Skin epidermis (tissue), 12 donors: ENCODE measurements around the gene SF3A2.

Experiments used
- H3K27ac ChIP-seq, 21 experiments: fragments of 200-600 bp; sonication (generic) in 11 of 21; one replicate each; pipeline ENCODE4 v1.5.0; 2020; ENCODE audit warnings: mild to moderate bottlenecking in 3 of 21, inconsistent platforms in 2 of 21, moderate library complexity in 2 of 21
- H3K4me3 ChIP-seq, 7 experiments: fragments of 200-600 bp; sonication (generic) in 2 of 7; one replicate each; pipeline ENCODE4 v1.5.0; 2020; ENCODE audit warnings: inconsistent platforms in 2 of 7, mild to moderate bottlenecking in 2 of 7, moderate library complexity in 1 of 7

Gene SF3A2

DNA sequence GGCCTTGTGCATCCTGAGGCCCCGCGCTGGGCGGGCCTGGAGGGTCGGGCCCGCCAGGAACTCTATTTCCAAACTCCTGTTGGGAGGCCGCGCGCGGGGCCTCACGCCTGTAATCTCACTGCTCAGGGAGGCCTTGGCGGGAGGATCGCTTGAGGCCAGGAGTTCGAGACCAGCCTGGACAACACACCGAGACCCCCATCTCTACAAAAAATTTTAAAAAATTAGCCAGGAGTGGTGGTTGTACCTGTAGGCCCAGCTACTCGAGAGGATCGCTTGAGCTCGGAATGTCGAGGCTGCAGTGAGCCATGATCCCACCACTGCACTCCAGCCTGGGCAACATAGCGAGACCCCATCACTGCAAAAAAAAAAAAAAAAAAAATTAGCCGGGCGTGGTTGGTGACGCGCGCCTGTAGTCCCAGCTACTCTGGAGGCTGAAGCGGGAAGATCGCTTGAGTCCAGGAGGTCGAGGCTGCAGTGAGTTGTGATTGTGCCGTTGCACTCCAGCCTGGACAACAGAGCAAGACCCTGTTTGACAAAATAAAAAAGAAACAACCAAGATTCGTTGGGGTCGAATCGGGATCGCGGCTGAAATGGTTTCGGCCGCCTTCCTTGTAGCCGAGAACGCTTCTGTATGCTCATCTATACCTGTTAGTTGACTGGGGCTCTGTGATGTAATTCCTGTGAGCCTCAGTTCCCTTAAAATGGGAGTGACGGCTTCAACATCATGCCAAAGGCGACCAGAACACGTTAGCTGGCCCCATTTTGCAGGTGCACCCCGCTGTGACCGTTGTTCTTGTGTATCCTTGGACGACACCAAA lies 636 bp downstream of the SF3A2 start:
- Histone ChIP-seq H3K27ac (peak overlapping the region; percentile 90 to 99 (median 97)), H3K4me3 (peak overlapping the region; percentile 78 to 98 (median 91))

DNA sequence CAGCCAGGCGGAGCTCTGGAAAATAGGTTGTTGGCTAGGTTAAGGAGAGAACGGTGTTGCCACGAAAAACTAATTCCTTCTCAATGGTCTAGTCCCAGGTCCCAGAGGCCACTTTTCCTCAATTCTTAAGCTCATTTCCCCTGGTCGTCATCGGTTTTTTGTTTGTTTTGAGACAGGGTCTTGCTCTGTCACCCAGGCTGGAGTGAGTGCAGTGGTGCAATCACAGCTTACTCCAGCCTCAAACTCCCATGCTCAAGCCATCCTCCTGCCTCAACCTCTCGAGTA lies 1.2 kb downstream of the SF3A2 start:
- H3K27ac ChIP-seq: peak overlapping the region in 6 of 21 experiments; percentile 29 to 99 (median 94)

DNA sequence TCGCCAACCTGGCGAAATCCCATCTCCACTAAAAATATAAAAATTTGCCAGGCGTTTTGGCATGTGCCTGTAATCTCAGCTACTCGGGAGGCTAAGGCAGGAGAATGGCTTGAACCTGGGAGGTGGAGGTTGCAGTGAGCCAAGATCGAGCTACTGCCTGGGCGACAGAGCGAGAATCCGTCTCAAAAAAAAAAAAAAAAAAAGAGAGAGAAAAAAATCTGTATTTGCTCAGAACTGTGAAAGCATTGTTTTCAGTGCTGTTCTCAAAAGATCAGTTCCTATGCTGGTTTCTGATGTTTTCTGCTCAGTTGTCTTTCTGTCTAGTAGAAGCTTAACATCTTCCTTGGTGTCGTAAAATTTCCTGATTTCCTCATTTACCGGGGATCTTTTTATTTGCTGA lies 2.5 kb downstream of the SF3A2 start:
- peak overlapping the region in 3 of 7 experiments; percentile 30 to 36 (median 35) for H3K4me3 ChIP-seq
- peak overlapping the region in 11 of 21 experiments; percentile 2 to 99 (median 65) for H3K27ac ChIP-seq

More for the DNA sequence above, 1.2 kb downstream of the SF3A2 start:
- H3K4me3 ChIP-seq: peak overlapping the region in 6 of 7 experiments; percentile 78 to 97 (median 91)

DNA sequence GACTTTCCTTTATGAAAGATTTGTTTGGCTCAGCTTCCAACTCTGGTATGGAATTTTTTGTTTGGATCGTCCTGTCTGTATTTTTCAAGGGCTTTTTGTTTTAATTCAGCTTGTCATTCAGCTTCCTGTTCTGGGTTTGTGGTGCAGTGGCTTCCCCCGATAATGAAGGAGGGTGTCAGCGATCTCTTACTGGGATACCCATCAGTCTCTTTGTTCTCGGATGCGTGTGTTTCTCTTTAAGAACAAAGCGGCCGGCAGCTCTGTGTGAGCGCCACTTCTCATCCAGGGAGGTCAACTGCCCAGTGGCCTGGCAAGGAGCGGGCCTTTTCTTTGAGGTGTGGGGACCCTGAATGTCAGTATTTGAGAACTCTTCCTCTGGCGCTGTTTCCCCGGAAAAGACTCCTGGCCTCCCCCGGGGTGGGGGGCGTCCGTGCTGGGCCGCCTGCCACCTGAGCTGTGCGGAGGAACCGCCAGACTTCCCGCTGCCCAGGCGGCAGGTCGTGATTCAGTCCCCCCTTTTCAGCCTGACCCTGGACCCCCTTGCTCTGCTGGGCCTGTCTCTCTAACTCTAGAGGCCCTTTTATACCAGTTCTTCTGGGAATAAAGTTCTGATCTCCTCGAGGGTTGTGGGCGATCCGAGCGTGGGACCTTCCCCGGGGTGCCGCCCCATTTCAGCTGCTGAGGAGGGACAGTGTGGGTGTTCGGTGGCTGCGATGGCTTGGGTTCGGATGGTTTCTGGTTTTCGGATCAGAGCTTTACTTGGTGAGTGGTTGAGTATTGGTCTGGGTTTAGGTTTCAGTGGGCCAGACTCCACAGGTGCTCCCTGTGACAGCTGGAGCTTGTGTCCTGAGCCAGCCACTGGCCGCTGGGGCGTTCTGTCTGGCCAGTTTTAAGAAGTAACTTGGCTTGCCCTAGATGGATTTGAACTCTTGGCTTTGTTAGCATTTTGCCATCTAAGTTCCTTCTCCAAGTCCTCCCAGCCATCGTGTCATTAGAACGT lies 3.4 kb downstream of the SF3A2 start:
- Histone ChIP-seq H3K4me3 (peak overlapping the region; percentile 4 to 36 (median 30)), H3K27ac (peak overlapping the region in 18 of 21 experiments; percentile 2 to 99 (median 66))

DNA sequence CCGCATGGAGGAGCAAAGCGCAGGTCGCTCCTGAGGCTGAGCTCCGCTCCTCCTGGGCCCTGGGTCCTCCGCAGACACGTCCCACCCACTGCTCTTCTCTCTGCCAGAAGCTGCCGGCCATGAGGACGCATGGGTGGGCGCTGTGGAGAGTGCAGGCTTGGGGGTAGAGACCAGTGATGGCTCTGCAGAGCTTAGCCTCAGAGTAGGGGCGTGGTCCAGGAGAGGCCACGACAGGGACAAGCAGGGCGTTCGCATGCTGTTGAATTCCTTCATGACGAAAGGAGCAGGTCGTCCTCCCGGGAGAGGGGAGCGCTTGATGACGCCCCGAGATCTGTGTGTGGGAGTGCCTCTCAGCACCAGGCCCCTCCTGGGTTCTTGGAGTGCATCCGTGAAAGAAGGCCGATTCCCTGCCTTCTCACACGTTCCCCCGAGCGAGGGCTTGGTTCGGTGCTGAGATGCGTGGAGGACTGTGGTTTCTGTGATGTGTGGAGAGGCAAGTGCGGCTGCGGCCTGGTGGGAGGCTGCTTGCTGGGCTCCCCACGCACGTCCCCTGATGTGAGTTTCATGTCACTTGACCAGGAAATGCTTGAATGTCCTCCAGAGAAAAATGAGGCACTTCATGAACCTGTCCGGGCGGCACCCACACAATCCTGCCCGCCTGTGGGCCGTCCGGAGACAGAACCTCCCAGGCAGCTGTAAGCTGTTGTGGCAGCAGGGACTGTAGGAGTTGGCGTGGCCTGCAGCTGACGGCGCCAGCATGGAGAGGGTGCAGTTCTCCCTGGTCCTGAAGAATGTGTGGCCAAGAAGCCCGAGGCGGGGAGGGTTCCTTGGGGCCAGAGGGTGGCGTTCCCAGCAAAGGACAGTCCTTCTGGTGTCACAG lies 4.5 kb downstream of the SF3A2 start:
- Histone ChIP-seq H3K27ac (peak overlapping the region in 14 of 21 experiments; percentile 22 to 99 (median 67)), H3K4me3 (peak overlapping the region in 1 of 7 experiments; percentile 35)

DNA sequence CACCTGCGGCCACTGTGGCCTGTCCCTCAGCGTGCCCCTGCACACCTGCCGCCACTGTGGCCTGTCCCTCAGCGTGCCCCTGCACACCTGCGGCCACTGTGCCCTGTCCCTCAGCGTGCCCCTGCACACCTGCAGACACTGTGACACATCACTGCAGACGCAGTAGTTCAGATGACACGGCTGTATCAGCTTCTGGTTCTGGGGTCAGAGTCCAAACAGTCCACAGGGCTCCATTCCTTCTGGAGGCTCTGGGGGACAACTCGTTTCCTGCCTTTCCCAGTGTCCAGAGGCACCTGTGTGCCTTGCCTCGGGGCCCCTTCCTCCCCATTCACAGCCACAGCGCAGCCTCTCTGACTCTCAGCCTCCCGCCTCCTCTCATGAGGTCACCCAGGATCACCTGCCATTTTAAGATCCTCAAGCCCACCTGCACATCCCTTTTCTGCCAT lies 5.5 kb downstream of the SF3A2 start:
- Histone ChIP-seq H3K4me3 (no peak overlapping the region), H3K27ac (peak overlapping the region in 1 of 21 experiments; percentile 93)

DNA sequence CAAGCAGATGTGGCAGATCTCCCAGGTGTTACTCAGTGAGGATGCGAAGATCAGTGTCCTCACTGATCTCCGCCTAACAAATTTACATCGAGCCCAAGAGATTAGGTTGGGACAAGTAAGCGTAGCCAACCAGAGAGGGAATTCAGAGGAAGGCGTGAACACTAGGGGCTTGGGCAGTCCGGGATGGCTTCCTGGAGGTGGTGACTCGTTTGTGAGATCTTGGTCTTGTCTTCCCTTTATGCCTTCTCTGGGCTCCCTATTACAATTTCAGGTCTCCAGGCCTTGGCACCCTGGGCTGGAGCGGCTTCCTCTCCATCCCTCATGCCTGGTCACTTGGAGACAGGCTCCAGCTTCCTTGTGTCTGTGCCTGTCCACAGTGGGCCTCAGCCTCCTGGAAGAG lies 6.2 kb downstream of the SF3A2 start:
- H3K27ac ChIP-seq: no peak overlapping the region
- no peak overlapping the region for H3K4me3 ChIP-seq

DNA sequence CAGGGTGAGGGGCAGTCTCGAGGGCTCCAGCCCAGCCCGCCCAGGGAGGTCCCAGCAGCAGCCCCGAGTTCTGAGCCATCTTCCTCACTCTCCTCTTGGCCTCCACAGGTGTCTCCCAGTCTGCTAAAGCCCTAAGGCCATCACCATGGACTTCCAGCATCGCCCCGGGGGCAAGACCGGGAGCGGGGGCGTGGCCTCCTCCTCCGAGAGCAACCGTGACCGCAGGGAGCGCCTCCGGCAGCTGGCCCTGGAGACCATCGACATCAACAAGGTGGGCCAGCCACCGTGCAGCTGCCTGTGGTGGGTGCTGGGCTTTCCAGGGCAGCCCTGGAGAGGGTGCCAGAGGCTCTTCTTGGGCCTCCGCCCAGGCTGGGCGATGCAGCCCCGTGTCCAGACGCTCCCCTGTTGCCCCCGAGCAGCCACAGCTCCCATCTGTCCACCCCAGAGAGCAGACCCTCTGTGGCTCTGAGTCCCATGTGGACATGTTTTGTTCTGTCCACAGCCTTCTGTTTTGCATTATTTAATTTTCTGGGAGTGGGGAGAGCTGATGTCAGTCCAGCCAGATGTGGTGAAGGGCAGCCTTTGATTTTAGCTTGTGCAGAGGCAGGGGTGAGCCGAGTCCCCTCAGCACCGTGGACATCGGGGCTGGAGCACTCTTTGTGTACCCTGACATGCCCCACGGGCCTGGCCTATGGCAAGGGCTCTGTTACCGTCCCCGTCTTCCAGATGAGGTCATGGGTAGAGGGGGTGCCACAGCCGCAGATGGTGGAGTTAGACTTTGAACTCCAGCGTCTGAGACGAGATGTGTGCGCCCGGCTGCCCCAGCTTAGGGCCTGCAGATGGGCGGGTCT lies 6.9 kb downstream of the SF3A2 start:
- no peak overlapping the region for H3K27ac ChIP-seq
- H3K4me3 ChIP-seq: no peak overlapping the region

DNA sequence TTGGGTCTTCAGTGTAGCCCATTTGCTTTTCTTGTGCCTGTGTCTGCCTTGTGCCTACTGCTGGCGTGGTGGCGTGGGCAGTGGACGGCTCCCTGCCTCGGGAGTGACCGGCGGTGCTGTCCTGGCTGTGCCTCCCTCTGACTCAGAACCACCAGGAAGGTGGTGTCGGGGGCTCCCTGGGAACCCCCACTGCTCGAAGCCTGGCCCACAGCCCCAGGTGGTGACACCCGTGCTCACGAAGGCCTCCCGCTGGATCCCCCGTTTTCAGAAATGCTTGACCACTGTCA lies 7.4 kb downstream of the SF3A2 start:
- H3K4me3 ChIP-seq: no peak overlapping the region
- no peak overlapping the region for H3K27ac ChIP-seq

DNA sequence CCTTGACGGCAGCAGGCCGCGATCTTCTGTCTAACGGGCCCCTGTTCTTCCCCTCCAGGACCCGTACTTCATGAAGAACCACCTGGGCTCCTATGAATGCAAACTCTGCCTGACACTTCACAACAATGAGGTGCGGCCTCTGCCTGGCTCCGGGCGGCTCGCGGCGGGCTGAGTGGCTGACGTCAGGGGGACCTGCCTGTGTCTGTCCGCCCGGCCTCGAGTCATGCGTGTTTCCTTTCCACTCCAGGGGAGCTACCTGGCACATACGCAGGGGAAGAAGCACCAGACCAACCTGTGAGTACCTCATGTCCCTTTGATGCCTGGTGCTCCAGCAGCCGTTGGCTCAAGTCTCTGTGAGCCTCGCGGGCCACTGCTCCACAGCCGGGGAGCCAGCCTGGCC lies 7.9 kb downstream of the SF3A2 start:
- no peak overlapping the region for H3K27ac ChIP-seq

DNA sequence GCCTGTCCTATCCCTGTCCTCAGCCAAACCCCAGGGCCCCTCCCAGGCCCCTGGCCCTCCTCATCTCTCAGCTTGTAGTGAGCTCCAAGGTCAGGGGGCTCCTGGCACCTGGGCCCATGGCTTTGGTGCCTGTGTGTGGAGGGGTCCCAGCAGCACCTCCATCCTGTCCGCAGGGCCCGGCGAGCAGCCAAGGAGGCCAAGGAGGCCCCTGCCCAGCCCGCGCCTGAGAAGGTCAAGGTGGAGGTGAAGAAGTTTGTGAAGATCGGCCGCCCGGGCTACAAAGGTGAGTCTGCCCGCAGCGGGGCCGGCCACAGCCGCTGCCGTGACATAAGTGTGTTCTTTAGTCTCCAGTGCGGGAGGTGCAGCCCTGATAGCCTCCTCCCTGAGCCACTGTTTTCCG lies 8.6 kb downstream of the SF3A2 start:
- Histone ChIP-seq H3K27ac (no peak overlapping the region), H3K4me3 (no peak overlapping the region)

More for the DNA sequence above, 7.9 kb downstream of the SF3A2 start:
- H3K4me3 ChIP-seq: no peak overlapping the region

DNA sequence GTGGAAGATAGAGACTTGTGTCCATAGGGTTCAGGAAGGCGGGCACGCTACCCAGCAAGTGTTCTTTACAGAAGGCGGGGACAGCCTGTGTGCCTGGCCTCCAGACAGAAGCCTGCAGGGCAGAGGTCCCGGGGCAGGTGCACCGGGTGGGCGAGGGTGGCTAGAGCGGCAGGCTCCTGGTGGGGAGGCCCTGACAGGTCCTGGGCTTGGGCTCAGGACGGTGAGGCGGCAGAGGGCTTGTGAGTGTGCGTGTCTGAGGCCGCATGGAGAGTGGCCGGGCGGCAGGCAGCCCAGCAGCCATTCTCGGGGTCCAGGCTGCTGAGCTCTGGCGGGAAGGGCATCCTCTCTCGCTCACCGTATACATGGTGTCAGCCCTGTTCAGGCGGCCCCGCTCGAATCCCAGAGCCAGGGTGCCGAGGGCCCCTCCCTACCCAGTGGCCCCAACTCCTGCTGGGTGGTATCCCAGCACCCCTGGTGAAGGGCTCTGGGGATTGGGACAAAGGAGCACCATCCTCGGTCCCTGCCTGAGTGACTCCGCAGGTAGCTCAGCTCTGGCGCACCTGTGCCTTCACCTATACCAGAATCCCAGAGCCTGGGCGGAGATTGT lies 9.5 kb downstream of the SF3A2 start:
- Histone ChIP-seq H3K27ac (no peak overlapping the region), H3K4me3 (no peak overlapping the region)

DNA sequence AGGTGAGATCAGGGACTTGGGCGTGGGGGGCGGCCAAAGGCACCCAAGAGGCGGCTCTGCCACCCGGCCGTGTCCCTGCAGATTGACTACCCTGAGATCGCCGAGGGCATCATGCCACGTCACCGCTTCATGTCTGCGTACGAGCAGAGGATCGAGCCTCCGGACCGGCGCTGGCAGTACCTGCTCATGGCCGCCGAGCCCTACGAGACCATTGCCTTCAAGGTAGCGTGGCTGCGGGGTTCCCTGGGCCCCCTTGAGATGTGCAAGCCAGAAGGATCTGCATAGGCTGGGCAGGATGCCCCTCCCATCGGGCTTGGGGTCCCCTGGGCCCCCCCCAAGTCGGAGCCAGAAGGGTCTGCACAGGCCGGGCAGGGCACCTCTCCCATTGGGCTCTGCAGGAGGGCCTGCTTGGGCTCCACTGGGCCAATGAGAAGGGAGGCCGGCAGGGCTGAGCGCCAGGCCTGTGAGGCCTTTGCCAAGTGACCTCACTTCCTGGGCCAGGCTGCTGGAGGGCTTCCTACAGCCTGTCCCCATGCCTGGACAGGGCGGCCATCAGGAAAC lies 10.3 kb downstream of the SF3A2 start:
- no peak overlapping the region for H3K4me3 ChIP-seq
- H3K27ac ChIP-seq: no peak overlapping the region

DNA sequence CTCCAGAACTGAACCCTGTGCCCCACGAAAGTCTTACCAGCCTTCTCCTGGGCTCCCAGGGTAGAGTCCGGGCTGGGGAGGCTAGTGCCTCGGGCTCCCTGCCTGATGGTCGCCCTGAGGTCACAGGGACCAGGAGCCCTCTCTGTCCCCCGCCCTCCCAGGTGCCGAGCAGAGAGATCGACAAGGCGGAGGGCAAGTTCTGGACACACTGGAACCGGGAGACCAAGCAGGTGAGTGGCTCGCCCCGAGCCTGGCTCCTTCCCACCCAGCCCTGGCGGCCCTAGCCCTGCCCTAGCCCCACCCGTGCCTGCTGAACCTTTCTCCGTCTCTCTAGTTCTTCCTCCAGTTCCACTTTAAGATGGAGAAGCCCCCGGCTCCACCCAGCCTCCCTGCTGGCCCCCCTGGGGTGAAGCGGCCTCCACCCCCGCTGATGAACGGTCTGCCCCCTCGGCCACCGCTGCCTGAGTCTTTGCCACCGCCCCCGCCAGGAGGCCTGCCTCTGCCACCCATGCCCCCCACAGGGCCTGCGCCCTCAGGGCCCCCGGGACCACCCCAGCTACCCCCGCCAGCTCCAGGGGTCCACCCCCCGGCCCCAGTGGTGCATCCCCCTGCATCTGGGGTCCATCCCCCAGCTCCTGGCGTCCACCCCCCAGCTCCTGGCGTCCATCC lies 10.9 kb downstream of the SF3A2 start:
- no peak overlapping the region for H3K4me3 ChIP-seq
- no peak overlapping the region for H3K27ac ChIP-seq

DNA sequence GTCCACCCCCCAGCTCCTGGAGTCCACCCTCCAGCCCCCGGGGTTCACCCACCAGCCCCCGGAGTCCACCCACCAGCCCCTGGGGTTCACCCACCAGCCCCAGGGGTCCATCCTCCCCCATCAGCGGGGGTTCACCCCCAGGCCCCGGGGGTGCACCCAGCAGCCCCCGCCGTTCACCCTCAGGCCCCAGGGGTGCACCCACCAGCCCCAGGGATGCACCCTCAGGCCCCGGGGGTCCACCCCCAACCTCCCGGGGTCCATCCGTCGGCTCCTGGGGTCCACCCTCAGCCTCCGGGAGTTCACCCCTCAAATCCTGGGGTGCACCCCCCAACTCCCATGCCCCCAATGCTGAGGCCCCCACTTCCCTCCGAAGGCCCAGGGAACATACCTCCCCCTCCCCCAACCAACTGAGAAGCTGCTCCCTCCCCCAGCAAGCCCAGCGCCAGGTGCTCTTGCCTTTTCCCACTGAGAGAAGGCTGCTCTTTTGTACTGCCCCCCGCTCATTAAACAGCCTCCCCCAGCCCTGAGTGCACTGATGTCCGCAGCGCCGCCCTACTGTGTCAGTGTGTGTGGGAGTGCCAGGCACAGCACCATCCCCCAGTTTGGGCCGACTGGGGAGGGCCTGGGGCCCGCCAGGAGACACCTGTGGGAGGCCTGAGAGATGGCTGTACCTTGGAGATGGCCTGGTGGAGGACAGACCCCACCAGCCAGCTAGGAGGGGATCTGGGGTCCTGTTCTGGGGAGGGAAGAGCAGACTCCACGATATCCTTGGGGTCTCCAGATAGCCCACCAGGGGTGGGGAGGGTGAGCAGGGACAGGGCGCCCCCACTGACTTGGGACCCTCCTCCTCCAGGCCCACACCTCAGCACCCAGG lies 11.7 kb downstream of the SF3A2 start:
- H3K4me3 ChIP-seq: no peak overlapping the region
- no peak overlapping the region for H3K27ac ChIP-seq

DNA sequence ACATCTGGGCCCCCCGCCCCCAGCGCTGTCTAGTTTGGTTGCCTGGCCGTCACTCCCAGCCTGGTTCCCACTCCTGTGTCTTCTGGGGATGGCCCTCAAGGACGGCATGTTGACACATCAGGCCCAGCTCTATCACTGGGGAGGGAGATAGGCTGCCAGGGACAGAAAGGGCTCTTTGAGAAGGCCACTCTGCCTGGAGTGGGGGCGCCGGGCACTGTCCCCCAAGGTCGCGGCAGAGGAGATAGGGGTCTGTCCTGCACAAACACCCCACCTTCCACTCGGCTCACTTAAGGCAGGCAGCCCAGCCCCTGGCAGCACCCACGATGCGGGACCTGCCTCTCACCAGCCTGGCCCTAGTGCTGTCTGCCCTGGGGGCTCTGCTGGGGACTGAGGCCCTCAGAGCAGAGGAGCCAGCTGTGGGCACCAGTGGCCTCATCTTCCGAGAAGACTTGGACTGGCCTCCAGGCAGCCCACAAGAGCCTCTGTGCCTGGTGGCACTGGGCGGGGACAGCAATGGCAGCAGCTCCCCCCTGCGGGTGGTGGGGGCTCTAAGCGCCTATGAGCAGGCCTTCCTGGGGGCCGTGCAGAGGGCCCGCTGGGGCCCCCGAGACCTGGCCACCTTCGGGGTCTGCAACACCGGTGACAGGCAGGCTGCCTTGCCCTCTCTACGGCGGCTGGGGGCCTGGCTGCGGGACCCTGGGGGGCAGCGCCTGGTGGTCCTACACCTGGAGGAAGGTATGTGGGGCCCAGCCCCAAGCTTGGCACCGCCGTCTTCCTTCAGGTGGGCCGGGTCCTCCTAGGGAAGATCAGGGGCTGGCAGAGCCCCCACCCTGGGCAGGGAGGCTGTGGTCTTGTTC lies 12.6 kb downstream of the SF3A2 start, which contains the start of gene AMH:
Gene AMH (plus strand): TSS at position 314 of the 857 bp plus-strand sequence. CDS start 10 bp downstream, at position 324.
- no peak within 1 kb of the TSS for H3K27ac ChIP-seq

More for the DNA sequence above, 12.6 kb downstream of the SF3A2 start, which contains the start of gene AMH:
- no peak within 1 kb of the TSS for H3K4me3 ChIP-seq
